Measurements from ENCODE around the gene MTMR12.
"Not testable (repeated sequence)": the region's sequence is repeated elsewhere in the genome, so short reads cannot be mapped to it uniquely, and the experiment has no call there.

Gene MTMR12

GRCh38 chr5:32223972-32224609, 88.6 kb downstream of the MTMR12 start:
- no peaks in the 10 kb centered on the region for H3K9me3 ChIP-seq (ENCODE audit: low read depth, low read length)
- no peak for DNase-seq (ENCODE audit: low read depth, low spot score)
- peaks cover 5% of the 10 kb centered on the region; the same call in 1 of the 2 replicates for H3K36me3 ChIP-seq (ENCODE audit: insufficient read depth, low read length)
- H3K9ac ChIP-seq (ENCODE audit: insufficient read length), result no peak overlapping the region
- no peak overlapping the region for H3K27ac ChIP-seq
- TF ChIP-seq EZH2 (IDR thresholded peaks at IDR 0.05), result no peak
- no peak for TF ChIP-seq FOXP2 (optimal IDR thresholded peaks at IDR 0.05; ENCODE audit: control extremely low read depth, extremely low read length, insufficient read depth)
- no peak for TF ChIP-seq POLR2AphosphoS5 (IDR thresholded peaks at IDR 0.05; ENCODE audit: borderline replicate concordance, low read depth, low read length)
- H3K4me3 ChIP-seq, result no peak overlapping the region

- no peak for TF ChIP-seq POLR2AphosphoS5 (IDR thresholded peaks at IDR 0.05; ENCODE audit: borderline replicate concordance, low read depth, low read length)
- no peak for TF ChIP-seq EZH2 (IDR thresholded peaks at IDR 0.05)
- no peak for TF ChIP-seq FOXP2 (optimal IDR thresholded peaks at IDR 0.05; ENCODE audit: control extremely low read depth, extremely low read length, insufficient read depth)
- no peak overlapping the region for H3K4me3 ChIP-seq
- H3K9me3 ChIP-seq (ENCODE audit: low read depth, low read length), result no peaks in the 10 kb centered on the region
- no peaks in the 10 kb centered on the region for H3K36me3 ChIP-seq (ENCODE audit: insufficient read depth, low read length)
- no peak for DNase-seq (ENCODE audit: low read depth, low spot score)
- H3K27ac ChIP-seq, result no peak overlapping the region
- no peak overlapping the region for H3K9ac ChIP-seq (ENCODE audit: insufficient read length)
Observed at GRCh38 chr5:32222723-32223470, 89.8 kb downstream of the MTMR12 start.

- TF ChIP-seq POLR2AphosphoS5 (IDR thresholded peaks at IDR 0.05; ENCODE audit: borderline replicate concordance, low read depth, low read length) (no peak; the same call in 1 of the 2 replicates), FOXP2 (optimal IDR thresholded peaks at IDR 0.05; ENCODE audit: control extremely low read depth, extremely low read length, insufficient read depth) (no peak), EZH2 (IDR thresholded peaks at IDR 0.05) (no peak)
- H3K9ac ChIP-seq (ENCODE audit: insufficient read length), result peak overlapping the region; percentile 29
- no peaks in the 10 kb centered on the region for H3K9me3 ChIP-seq (ENCODE audit: low read depth, low read length)
- no peak for DNase-seq (ENCODE audit: low read depth, low spot score)
- no peaks in the 10 kb centered on the region for H3K36me3 ChIP-seq (ENCODE audit: insufficient read depth, low read length)
- H3K27ac ChIP-seq, result peak overlapping the region; percentile 63
- H3K4me3 ChIP-seq, result no peak overlapping the region
Observed at GRCh38 chr5:32217886-32218396, 94.8 kb downstream of the MTMR12 start.

GRCh38 chr5:32214344-32214743, 98.4 kb downstream of the MTMR12 start:
- not testable (repeated sequence) for H3K4me3 ChIP-seq; DNase-seq (ENCODE audit: low read depth, low spot score); H3K27ac ChIP-seq; H3K9ac ChIP-seq (ENCODE audit: insufficient read length); H3K9me3 ChIP-seq (ENCODE audit: low read depth, low read length); H3K36me3 ChIP-seq (ENCODE audit: insufficient read depth, low read length)

- TF ChIP-seq FOXP2 (optimal IDR thresholded peaks at IDR 0.05; ENCODE audit: control extremely low read depth, extremely low read length, insufficient read depth) (no peak), POLR2AphosphoS5 (IDR thresholded peaks at IDR 0.05; ENCODE audit: borderline replicate concordance, low read depth, low read length) (no peak), EZH2 (IDR thresholded peaks at IDR 0.05) (no peak)
- Histone ChIP-seq H3K36me3 (ENCODE audit: insufficient read depth, low read length) (no peaks in the 10 kb centered on the region), H3K27ac (no peak overlapping the region), H3K4me3 (no peak overlapping the region), H3K9me3 (ENCODE audit: low read depth, low read length) (no peaks in the 10 kb centered on the region), H3K9ac (ENCODE audit: insufficient read length) (no peak overlapping the region)
- DNase-seq (ENCODE audit: low read depth, low spot score), result no peak
Observed at GRCh38 chr5:32210151-32210550, 102.6 kb downstream of the MTMR12 start.

GRCh38 chr5:32208837-32209236, 103.9 kb downstream of the MTMR12 start:
- not testable (repeated sequence) for DNase-seq (ENCODE audit: low read depth, low spot score); H3K36me3 ChIP-seq (ENCODE audit: insufficient read depth, low read length); H3K9ac ChIP-seq (ENCODE audit: insufficient read length); H3K4me3 ChIP-seq; H3K9me3 ChIP-seq (ENCODE audit: low read depth, low read length); H3K27ac ChIP-seq

- Histone ChIP-seq H3K9ac (ENCODE audit: insufficient read length) (peak overlapping the region; percentile 63), H3K27ac (peak overlapping the region; percentile 95)
- DNase-seq (ENCODE audit: low read depth, low spot score), result no peak
Observed at GRCh38 chr5:32207355-32207634, 105.4 kb downstream of the MTMR12 start.

GRCh38 chr5:32206509-32207354, 106.0 kb downstream of the MTMR12 start:
- peak; percentile 28 for DNase-seq (ENCODE audit: low read depth, low spot score)
- no peak for TF ChIP-seq FOXP2 (optimal IDR thresholded peaks at IDR 0.05; ENCODE audit: control extremely low read depth, extremely low read length, insufficient read depth)
- Histone ChIP-seq H3K27ac (peak overlapping the region; percentile 95), H3K36me3 (ENCODE audit: insufficient read depth, low read length) (no peaks in the 10 kb centered on the region), H3K9ac (ENCODE audit: insufficient read length) (peak overlapping the region; percentile 63), H3K4me3 (0 out of 2 replicates have a peak overlapping the region, but pooled peaks have one; percentile 34), H3K9me3 (ENCODE audit: low read depth, low read length) (no peaks in the 10 kb centered on the region)

More at GRCh38 chr5:32207355-32207634, 105.4 kb downstream of the MTMR12 start:
- TF ChIP-seq POLR2AphosphoS5 (IDR thresholded peaks at IDR 0.05; ENCODE audit: borderline replicate concordance, low read depth, low read length) (no peak), EZH2 (IDR thresholded peaks at IDR 0.05) (no peak), FOXP2 (optimal IDR thresholded peaks at IDR 0.05; ENCODE audit: control extremely low read depth, extremely low read length, insufficient read depth) (no peak)
- H3K4me3 ChIP-seq, result 0 out of 2 replicates have a peak overlapping the region, but pooled peaks have one; percentile 34
- no peaks in the 10 kb centered on the region for H3K36me3 ChIP-seq (ENCODE audit: insufficient read depth, low read length)
- no peaks in the 10 kb centered on the region for H3K9me3 ChIP-seq (ENCODE audit: low read depth, low read length)

All from SK-N-MC (cell line).